IMR-90 (cell line): ENCODE measurements around the gene SEZ6L. TPM values are rescaled to one million over a fixed set of nuclear protein-coding genes. Genes with fewer than 3 reads are reported as not detected.

ENCODE experiments used
- ATAC-seq: fragments of 200-7000 bp; cut with Tn5 transposase; 2 replicates; pipeline ENCODE4 v1.9.1; 2020; ENCODE audit warnings: low read depth, mild to moderate bottlenecking, moderate library complexity
- BruUV-seq: library from RNA; stranded (reverse); fragments of 400-500 nt; replicated peaks from 2 replicates; lab custom pipeline; 2021; lab: Mats Ljungman, UMichigan
- CTCF ChIA-PET: fragments of 300-600 bp; formaldehyde crosslinking; extraction: SDS; loops from one replicate; lab custom pipeline; 2021; ENCODE audit warnings: antibody characterized with exemption; lab: Yijun Ruan, JAX
- POLR2A ChIA-PET: fragments of 300-600 bp; sonication (Branson Sonifier 250); formaldehyde crosslinking; loops from one replicate; lab custom pipeline; 2022; ENCODE audit warnings: antibody characterized with exemption; ENCODE audit not compliant: unreplicated experiment; lab: Charles Lee
- DNase-seq: peaks from one replicate; pipeline ENCODE4 v3.0.0; 2013
- H2AFZ ChIP-seq: replicated peaks from 2 replicates; pipeline ENCODE3; 2013; ENCODE audit warnings: low read length, mild to moderate bottlenecking; ENCODE audit not compliant: poor library complexity
- H2AK5ac ChIP-seq: 2 replicates; pipeline ENCODE4 v1.6.1; 2013; ENCODE audit warnings: low read depth, low read length, inconsistent platforms
- H2AK9ac ChIP-seq: replicated peaks from 2 replicates; pipeline ENCODE3; 2013; ENCODE audit warnings: mild to moderate bottlenecking, low read depth, low read length, moderate library complexity; ENCODE audit not compliant: poor library complexity
- H2BK120ac ChIP-seq: 2 replicates; pipeline ENCODE4 v1.6.1; 2013; ENCODE audit warnings: low read depth, low read length, inconsistent platforms
- H2BK15ac ChIP-seq: 3 replicates; pipeline ENCODE4 v1.6.1; 2013; ENCODE audit warnings: low read depth, low read length, inconsistent platforms
- H2BK20ac ChIP-seq: 2 replicates; pipeline ENCODE4 v1.6.1; 2013; ENCODE audit warnings: low read depth, mild to moderate bottlenecking, inconsistent platforms, low read length, moderate library complexity
- H2BK5ac ChIP-seq: 2 replicates; pipeline ENCODE4 v1.6.1; 2013; ENCODE audit warnings: mild to moderate bottlenecking, low read depth, low read length, inconsistent platforms; ENCODE audit not compliant: poor library complexity, severe bottlenecking
- H3K14ac ChIP-seq: replicated peaks from 2 replicates; pipeline ENCODE4 v1.6.1; 2013; ENCODE audit warnings: low read depth, low read length, inconsistent platforms
- H3K18ac ChIP-seq: 2 replicates; pipeline ENCODE4 v1.6.1; 2013; ENCODE audit warnings: low read depth, low read length, control low read depth
- H3K23ac ChIP-seq: 2 replicates; pipeline ENCODE4 v1.6.1; 2013; ENCODE audit warnings: low read depth, low read length, inconsistent platforms
- H3K27ac ChIP-seq: 2 replicates; pipeline ENCODE4 v1.5.1; 2013; ENCODE audit warnings: mild to moderate bottlenecking, control low read depth, low read length; ENCODE audit not compliant: insufficient read depth
- H3K27me3 ChIP-seq: 2 replicates; pipeline ENCODE4 v1.6.1; 2013; ENCODE audit warnings: low read length; ENCODE audit not compliant: control insufficient read depth, insufficient read depth
- H3K36me3 ChIP-seq: 2 replicates; pipeline ENCODE4 v1.6.1; 2013; ENCODE audit warnings: low read length, mixed read lengths; ENCODE audit not compliant: control insufficient read depth, insufficient read depth
- H3K4ac ChIP-seq: 2 replicates; pipeline ENCODE4 v1.6.1; 2013; ENCODE audit warnings: low read depth, low read length, inconsistent platforms
- H3K4me1 ChIP-seq: 2 replicates; pipeline ENCODE4 v1.6.1; 2013; ENCODE audit warnings: low read length, mixed read lengths; ENCODE audit not compliant: control insufficient read depth, insufficient read depth
- H3K4me2 ChIP-seq: 2 replicates; pipeline ENCODE4 v1.6.1; 2013; ENCODE audit warnings: low read depth, mild to moderate bottlenecking, control low read depth, low read length, moderate library complexity
- H3K4me3 ChIP-seq: 2 replicates; pipeline ENCODE4 v1.5.1; 2013; ENCODE audit warnings: low read depth, mild to moderate bottlenecking, control low read depth, low read length, moderate library complexity; ENCODE audit not compliant: insufficient read depth
- H3K56ac ChIP-seq: 2 replicates; pipeline ENCODE4 v1.6.1; 2013; ENCODE audit warnings: low read length, inconsistent platforms; ENCODE audit not compliant: insufficient read depth; ENCODE audit errors: extremely low read depth
- H3K79me1 ChIP-seq, 2 experiments: 2 replicates each; pipeline ENCODE4 v1.6.1; 2013; ENCODE audit warnings: low read length in 2 of 2, inconsistent platforms in 1 of 2, low read depth in 1 of 2
- H3K9ac ChIP-seq: 2 replicates; pipeline ENCODE4 v1.6.1; 2013; ENCODE audit warnings: low read depth, low read length, control low read depth
- H3K9me1 ChIP-seq: 2 replicates; pipeline ENCODE4 v1.6.1; 2013; ENCODE audit warnings: low read length, inconsistent platforms; ENCODE audit not compliant: insufficient read depth
- H3K9me3 ChIP-seq: 2 replicates; pipeline ENCODE4 v1.6.1; 2013; ENCODE audit warnings: low read length; ENCODE audit not compliant: control insufficient read depth, insufficient read depth
- H4K20me1 ChIP-seq: 2 replicates; pipeline ENCODE4 v1.6.1; 2013; ENCODE audit warnings: low read length, inconsistent platforms; ENCODE audit not compliant: insufficient read depth
- H4K5ac ChIP-seq: 2 replicates; pipeline ENCODE4 v1.6.1; 2013; ENCODE audit warnings: mild to moderate bottlenecking, low read depth, low read length, control low read depth
- H4K8ac ChIP-seq, 2 experiments: 2 replicates each; pipeline ENCODE4 v1.6.1; 2013; ENCODE audit warnings: low read depth in 2 of 2, low read length in 2 of 2, control low read depth in 1 of 2, inconsistent platforms in 1 of 2
- H4K91ac ChIP-seq: 2 replicates; pipeline ENCODE4 v1.6.1; 2013; ENCODE audit warnings: low read depth, low read length, inconsistent platforms; ENCODE audit not compliant: insufficient read depth
- BHLHE40 ChIP-seq: fragments of 150-350 bp; IDR thresholded peaks from 2 replicates; pipeline ENCODE4 v1.6.1; 2016; ENCODE audit warnings: mild to moderate bottlenecking, low read depth, low read length
- CEBPB ChIP-seq: IDR thresholded peaks from 2 replicates; pipeline ENCODE4 v1.6.1; 2012; ENCODE audit warnings: low read depth, low read length, improper control_type of control experiment
- CHD1 ChIP-seq: IDR thresholded peaks from 2 replicates; pipeline ENCODE4 v1.6.1; 2012; ENCODE audit warnings: low read depth, low read length, improper control_type of control experiment
- CTCF ChIP-seq: conservative IDR thresholded peaks from 2 replicates; pipeline ENCODE4 v1.5.1; 2012; ENCODE audit warnings: mild to moderate bottlenecking, low read depth, low read length, improper control_type of control experiment
- ELK1 ChIP-seq: fragments of 150-350 bp; IDR thresholded peaks from 2 replicates; pipeline ENCODE4 v1.6.1; 2016; ENCODE audit warnings: low read depth, mild to moderate bottlenecking, low read length, moderate library complexity, borderline replicate concordance
- FOS ChIP-seq: fragments of 150-350 bp; IDR thresholded peaks from 2 replicates; pipeline ENCODE4 v1.6.1; 2016; ENCODE audit warnings: low read depth, low read length
- MAFK ChIP-seq: IDR thresholded peaks from 2 replicates; pipeline ENCODE4 v1.6.1; 2012; ENCODE audit warnings: low read depth, low read length, improper control_type of control experiment
- MAZ ChIP-seq: IDR thresholded peaks from 2 replicates; pipeline ENCODE4 v1.6.1; 2012; ENCODE audit warnings: low read depth, mild to moderate bottlenecking, low read length, improper control_type of control experiment, moderate library complexity, borderline replicate concordance
- MXI1 ChIP-seq: IDR thresholded peaks from 2 replicates; pipeline ENCODE4 v1.6.1; 2012; ENCODE audit warnings: low read depth, mild to moderate bottlenecking, low read length, moderate library complexity, borderline replicate concordance
- NFE2L2 ChIP-seq: fragments of 150-350 bp; IDR thresholded peaks from 2 replicates; pipeline ENCODE4 v1.6.1; 2016; ENCODE audit warnings: low read depth, mild to moderate bottlenecking, low read length
- POLR2A ChIP-seq: IDR thresholded peaks from 2 replicates; pipeline ENCODE4 v1.6.1; 2012; ENCODE audit warnings: mild to moderate bottlenecking, low read depth, low read length
- RAD21 ChIP-seq: IDR thresholded peaks from 2 replicates; pipeline ENCODE4 v1.6.1; 2012; ENCODE audit warnings: low read length, improper control_type of control experiment
- RCOR1 ChIP-seq: IDR thresholded peaks from 2 replicates; pipeline ENCODE4 v1.6.1; 2012; ENCODE audit warnings: mild to moderate bottlenecking, low read length, improper control_type of control experiment; ENCODE audit not compliant: insufficient replicate concordance
- RFX5 ChIP-seq: IDR thresholded peaks from 2 replicates; pipeline ENCODE4 v1.8.0; 2012; ENCODE audit warnings: low read depth, mild to moderate bottlenecking, low read length, moderate library complexity
- SMC3 ChIP-seq: fragments of 150-350 bp; IDR thresholded peaks from 2 replicates; pipeline ENCODE4 v1.6.1; 2016; ENCODE audit warnings: low read depth, mild to moderate bottlenecking, antibody characterized with exemption, low read length, moderate library complexity
- USF2 ChIP-seq: fragments of 150-350 bp; IDR thresholded peaks from 2 replicates; pipeline ENCODE4 v1.6.1; 2017; ENCODE audit warnings: mild to moderate bottlenecking, antibody characterized with exemption, low read length, low read depth
- WGBS, 2 experiments: methylation state at CpG; one replicate each; pipeline versions ENCODE4 v1.1.5 to v1.1.7; 2013; ENCODE audit warnings: missing lambda C conversion rate in 2 of 2; ENCODE audit not compliant: insufficient read length in 1 of 2; ENCODE audit errors: extremely low coverage in 2 of 2; 5-methylcytosine and 5-hydroxymethylcytosine counted together
- dilution Hi-C: fragments of 300-500 bp; cut with HindIII; formaldehyde crosslinking; loops from one replicate; pipeline ENCODE4 v1.14.3; 2018; ENCODE audit warnings: low sequenced_read_pairs; ENCODE audit not compliant: unreplicated experiment
- in situ Hi-C: fragments of 300-500 bp; cut with MboI; formaldehyde crosslinking; loops from 3 replicates; pipeline ENCODE4 v1.14.3; 2019; ENCODE audit warnings: low sequenced_read_pairs, inconsistent platforms, mixed read lengths
- intact Hi-C: fragments of 100-400 bp; cut with micrococcal nuclease; formaldehyde crosslinking; loops from 2 replicates; pipeline ENCODE4 v1.10.0; 2022
- polyA plus RNA-seq, 3 experiments: library from polyadenylated mRNA; depleted of rRNA; stranded (reverse); fragments of >200 nt; gene quantifications; 2 replicates each; pipeline ENCODE4 v1.2.3, GENCODE V29; 2012; ENCODE audit warnings: low replicate concordance in 1 of 3
- total RNA-seq: library from RNA; depleted of rRNA; stranded (reverse); fragments of >200 nt; gene quantifications from 2 replicates; pipeline ENCODE4 v1.2.3, GENCODE V29; 2012

The SEZ6L gene
- total and polyA plus RNA-seq, 2 of the 4 experiments (the other 2 are of a cell fraction), result not detected

GRCh38 chr22:26298605-26299310, 129.5 kb downstream of the SEZ6L start:
- Histone ChIP-seq H4K8ac (no peak overlapping the region), H3K9me3 (no peaks in the 10 kb centered on the region), H2BK5ac (no peak overlapping the region), H3K4me2 (no peak overlapping the region), H3K27ac (no peak overlapping the region), H2BK120ac (no peak overlapping the region), H3K9ac (no peak overlapping the region), H4K20me1 (no peaks in the 10 kb centered on the region), H3K4me1 (no peaks in the 10 kb centered on the region), H3K23ac (no peak overlapping the region), H3K4me3 (no peak overlapping the region), H2BK15ac (no peak overlapping the region), H4K91ac (no peak overlapping the region), H2AK9ac (no peak overlapping the region), H2AK5ac (no peak overlapping the region), H3K27me3 (no peaks in the 10 kb centered on the region), H2BK20ac (no peak overlapping the region), H3K79me1 (no peaks in the 10 kb centered on the region), H3K4ac (no peak overlapping the region), H2AFZ (no peak overlapping the region), H3K9me1 (no peaks in the 10 kb centered on the region), H3K36me3 (no peaks in the 10 kb centered on the region), H3K14ac (no peak overlapping the region), H3K18ac (no peak overlapping the region), H4K5ac (no peak overlapping the region), H3K56ac (no peak overlapping the region)
- CTCF ChIA-PET, result no interaction called here
- DNase-seq (no peak), ATAC-seq (no peak)
- in situ Hi-C loops, result no loop called here
- POLR2A ChIA-PET, result no interaction called here
- TF ChIP-seq RCOR1 (no peak), ELK1 (no peak), CEBPB (no peak), CHD1 (no peak), MXI1 (no peak), MAFK (no peak), USF2 (no peak), NFE2L2 (no peak), POLR2A (no peak), SMC3 (no peak), BHLHE40 (no peak), MAZ (no peak), RAD21 (no peak), CTCF (no peak), RFX5 (no peak), FOS (no peak)
- intact Hi-C loops, result loop anchor here (10.0 kb wide), 1 partner anchor 56 kb away; no protein-coding TSS in a partner anchor
- no TSS peak for BruUV-seq
- 83% methylated on average over 3 of the region's 9 CpGs; no CpG with 5 or more reads in 1 of the 2 experiments for WGBS, 2 experiments
- dilution Hi-C loops, result no loop called here
